Measurements from ENCODE around the gene ANKMY1.

- TF ChIP-seq CTCF (IDR thresholded peaks at IDR 0.05) (no peak), POLR2A (IDR thresholded peaks at IDR 0.05) (no peak)
Observed at GRCh38 chr2:240578110-240578450, 20.3 kb upstream of the ANKMY1 start.
